Esophagus muscularis mucosa (tissue), 3 donors: ENCODE measurements around the gene GRAMD2B.

Source experiments
- POLR2A ChIP-seq: fragments of 450-650 bp; IDR thresholded peaks from one replicate; pipeline ENCODE4 v1.6.1; 2017; ENCODE audit warnings: antibody characterized with exemption, moderate library complexity, mild to moderate bottlenecking, low read depth
- POLR2AphosphoS5 ChIP-seq, 2 donors: sonication (generic); formaldehyde crosslinking; IDR thresholded peaks; one replicate each; pipeline ENCODE4 v1.6.1; 2017; ENCODE audit warnings: antibody characterized with exemption in 2 of 2
- TF ChIP-seq, protein P1 (sequence below), 3 experiments: fragments of 200-600 bp in 2 of 3; fragments of 450-650 bp in 1 of 3; sonication (generic) in 2 of 3; IDR thresholded peaks; one replicate each; pipeline ENCODE4 v1.5.1; 2017 to 2019; ENCODE audit warnings: antibody characterized with exemption in 3 of 3, mild to moderate bottlenecking in 2 of 3, moderate library complexity in 1 of 3

DNA sequence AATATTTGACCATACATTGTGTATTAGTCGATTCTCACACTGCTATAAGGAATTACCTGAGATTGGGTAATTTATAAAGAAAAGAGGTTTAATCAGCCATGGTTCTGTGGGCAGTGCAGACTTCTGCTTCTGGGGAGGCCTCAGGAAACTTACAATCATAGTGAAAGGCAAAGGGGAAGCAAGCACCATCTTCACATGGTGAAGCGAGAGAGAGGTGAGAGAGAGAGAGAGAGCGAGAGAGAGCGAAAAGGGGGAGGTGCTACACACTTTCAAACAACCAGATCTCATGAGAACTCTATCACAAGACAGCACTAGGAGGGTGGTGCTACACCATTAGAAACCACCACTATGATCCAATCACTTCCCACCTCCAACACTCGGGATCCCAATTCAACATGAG, 4.1 kb upstream of the GRAMD2B start:
- TF ChIP-seq, protein P1, sequence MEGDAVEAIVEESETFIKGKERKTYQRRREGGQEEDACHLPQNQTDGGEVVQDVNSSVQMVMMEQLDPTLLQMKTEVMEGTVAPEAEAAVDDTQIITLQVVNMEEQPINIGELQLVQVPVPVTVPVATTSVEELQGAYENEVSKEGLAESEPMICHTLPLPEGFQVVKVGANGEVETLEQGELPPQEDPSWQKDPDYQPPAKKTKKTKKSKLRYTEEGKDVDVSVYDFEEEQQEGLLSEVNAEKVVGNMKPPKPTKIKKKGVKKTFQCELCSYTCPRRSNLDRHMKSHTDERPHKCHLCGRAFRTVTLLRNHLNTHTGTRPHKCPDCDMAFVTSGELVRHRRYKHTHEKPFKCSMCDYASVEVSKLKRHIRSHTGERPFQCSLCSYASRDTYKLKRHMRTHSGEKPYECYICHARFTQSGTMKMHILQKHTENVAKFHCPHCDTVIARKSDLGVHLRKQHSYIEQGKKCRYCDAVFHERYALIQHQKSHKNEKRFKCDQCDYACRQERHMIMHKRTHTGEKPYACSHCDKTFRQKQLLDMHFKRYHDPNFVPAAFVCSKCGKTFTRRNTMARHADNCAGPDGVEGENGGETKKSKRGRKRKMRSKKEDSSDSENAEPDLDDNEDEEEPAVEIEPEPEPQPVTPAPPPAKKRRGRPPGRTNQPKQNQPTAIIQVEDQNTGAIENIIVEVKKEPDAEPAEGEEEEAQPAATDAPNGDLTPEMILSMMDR (IDR thresholded peaks at IDR 0.05): no peak
- TF ChIP-seq POLR2AphosphoS5 (IDR thresholded peaks at IDR 0.05) (no peak), POLR2A (no peak)
